CD4-positive, CD25-positive, alpha-beta regulatory T cell (primary cell): ENCODE measurements around the gene ZDHHC14. TPM values are rescaled to one million over a fixed set of nuclear protein-coding genes. Genes with fewer than 3 reads are reported as not detected.

Experiments used
- ATAC-seq, 2 donors: fragments of 150-1000 bp; cut with Tn5 transposase; one replicate each; pipeline ENCODE4 v1.10.0; 2021; ENCODE audit warnings: low read depth in 2 of 2, moderate number of reproducible peaks in 2 of 2, moderate library complexity in 1 of 2
- DNase-seq, 3 donors: peaks; one replicate each; pipeline versions ENCODE4 v3.0.0 to v3.0.0-alpha.2; 2012 to 2022; ENCODE audit warnings: mixed read lengths in 1 of 3
- H3K27ac ChIP-seq: one replicate; pipeline ENCODE4 v1.7.0; 2013; ENCODE audit warnings: mild to moderate bottlenecking, low read length; ENCODE audit not compliant: insufficient read depth, poor library complexity, severe bottlenecking
- H3K27me3 ChIP-seq: one replicate; pipeline ENCODE4 v1.7.0; 2013; ENCODE audit warnings: low read length; ENCODE audit not compliant: control insufficient read depth, insufficient read depth
- H3K36me3 ChIP-seq: one replicate; pipeline ENCODE4 v1.7.0; 2013; ENCODE audit warnings: mild to moderate bottlenecking, low read length, moderate library complexity; ENCODE audit not compliant: control insufficient read depth, insufficient read depth
- H3K4me1 ChIP-seq: 2 replicates; pipeline ENCODE4 v1.7.0; 2013; ENCODE audit warnings: mild to moderate bottlenecking, low read length; ENCODE audit not compliant: insufficient read depth, control insufficient read depth, poor library complexity, severe bottlenecking
- H3K4me3 ChIP-seq: one replicate; pipeline ENCODE4 v1.7.0; 2013; ENCODE audit warnings: low read depth, mild to moderate bottlenecking, low read length, moderate library complexity
- H3K9me3 ChIP-seq, 2 experiments: 1 replicate in 1 of 2; 2 replicates in 1 of 2; pipeline ENCODE4 v1.7.0; 2013; ENCODE audit warnings: low read length in 2 of 2, mild to moderate bottlenecking in 1 of 2, moderate library complexity in 1 of 2; ENCODE audit not compliant: control insufficient read depth in 2 of 2
- H3K27ac Mint-ChIP-seq, 3 donors: one replicate each; pipeline ENCODE4 v1.8.0; 2020 to 2022; ENCODE audit warnings: mild to moderate bottlenecking in 3 of 3, mixed read lengths in 3 of 3, moderate library complexity in 2 of 3
- H3K27me3 Mint-ChIP-seq: one replicate; pipeline ENCODE4 v1.8.0; 2022; ENCODE audit warnings: mild to moderate bottlenecking, mixed read lengths
- H3K36me3 Mint-ChIP-seq: one replicate; pipeline ENCODE4 v1.8.0; 2020; ENCODE audit warnings: mixed read lengths
- H3K4me1 Mint-ChIP-seq, 4 donors: one replicate each; pipeline ENCODE4 v1.8.0; 2020 to 2022; ENCODE audit warnings: mixed read lengths in 4 of 4, mild to moderate bottlenecking in 1 of 4
- H3K4me3 Mint-ChIP-seq, 4 donors: one replicate each; pipeline ENCODE4 v1.8.0; 2020 to 2022; ENCODE audit warnings: mild to moderate bottlenecking in 4 of 4, mixed read lengths in 4 of 4, moderate library complexity in 3 of 4
- H3K9me3 Mint-ChIP-seq, 7 donors: one replicate each; pipeline ENCODE4 v1.8.0; 2020 to 2022; ENCODE audit warnings: mixed read lengths in 7 of 7, mild to moderate bottlenecking in 3 of 7, moderate library complexity in 2 of 7
- polyA plus RNA-seq, 4 donors: library from polyadenylated mRNA; unstranded; fragments of 300-500 nt; fragmentation: Illumina TruSeq; gene quantifications; one replicate each; pipeline ENCODE4 v1.2.3, GENCODE V29; 2021
- total RNA-seq: library from RNA; stranded (reverse); gene quantifications from one replicate; pipeline ENCODE4 v1.2.3, GENCODE V29; 2022

ZDHHC14 gene
- total and polyA plus RNA-seq, 5 donors from 2014 or later = 0.29 to 4.2 (median 1.0) TPM

DNA sequence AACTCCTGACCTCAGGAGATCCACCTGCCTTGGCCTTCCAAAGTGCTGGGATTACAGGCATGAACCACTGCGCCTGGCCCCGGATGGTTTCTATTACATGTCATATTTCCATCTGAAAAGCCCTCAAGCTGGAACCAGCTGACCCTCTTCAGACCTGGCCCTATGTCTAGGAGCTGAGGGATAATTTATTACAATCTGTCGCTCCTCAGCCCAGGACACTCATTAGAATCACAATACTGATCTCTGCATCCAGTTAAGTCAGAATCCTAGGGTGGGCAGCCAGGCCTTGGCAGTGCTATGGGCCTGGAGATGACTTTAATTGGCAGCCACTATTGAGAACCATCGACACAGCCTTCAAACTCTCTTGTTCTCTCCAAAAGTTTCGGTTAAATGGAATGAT lies 279.4 kb downstream of the ZDHHC14 start:
- no peak for ATAC-seq
- H3K4me3 Mint-ChIP-seq = no peak overlapping the region
- Histone ChIP-seq H3K36me3 (no peaks in the 10 kb centered on the region), H3K9me3 (no peaks in the 10 kb centered on the region), H3K4me1 (no peaks in the 10 kb centered on the region), H3K27ac (no peak overlapping the region), H3K27me3 (no peaks in the 10 kb centered on the region), H3K4me3 (no peak overlapping the region)
- H3K27me3 Mint-ChIP-seq = peaks cover 10% of the 10 kb centered on the region
- no peaks in the 10 kb centered on the region for H3K4me1 Mint-ChIP-seq
- H3K9me3 Mint-ChIP-seq = no peaks in the 10 kb centered on the region
- DNase-seq = no peak
- no peak overlapping the region for H3K27ac Mint-ChIP-seq
- no peaks in the 10 kb centered on the region for H3K36me3 Mint-ChIP-seq

DNA sequence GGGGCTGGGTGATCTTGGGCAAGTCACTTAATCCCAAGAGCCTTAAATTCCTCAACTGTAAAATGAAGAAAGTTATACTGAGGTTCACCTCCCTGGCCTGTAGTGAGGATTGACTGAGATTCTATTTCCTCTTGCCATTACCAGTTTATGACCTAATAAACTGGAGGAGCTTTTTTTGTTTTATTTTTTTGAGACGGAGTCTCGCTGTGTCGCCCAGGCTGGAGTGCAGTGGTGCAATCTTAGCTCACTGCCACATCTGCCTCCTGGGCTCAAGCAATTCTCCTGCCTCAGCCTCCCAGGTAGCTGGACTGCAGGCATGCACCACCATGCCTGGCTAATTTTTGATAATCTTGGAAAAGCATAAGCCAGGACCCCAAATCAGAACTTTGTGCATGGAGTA lies 280.7 kb downstream of the ZDHHC14 start:
- ATAC-seq = no peak
- H3K27me3 Mint-ChIP-seq = peaks cover 12% of the 10 kb centered on the region
- no peaks in the 10 kb centered on the region for H3K36me3 Mint-ChIP-seq
- Histone ChIP-seq H3K4me3 (no peak overlapping the region), H3K9me3 (no peaks in the 10 kb centered on the region), H3K36me3 (no peaks in the 10 kb centered on the region), H3K27me3 (no peaks in the 10 kb centered on the region), H3K27ac (no peak overlapping the region), H3K4me1 (no peaks in the 10 kb centered on the region)
- no peak overlapping the region for H3K27ac Mint-ChIP-seq
- H3K9me3 Mint-ChIP-seq = no peaks in the 10 kb centered on the region
- no peak overlapping the region for H3K4me3 Mint-ChIP-seq
- no peak for DNase-seq
- no peaks in the 10 kb centered on the region for H3K4me1 Mint-ChIP-seq

DNA sequence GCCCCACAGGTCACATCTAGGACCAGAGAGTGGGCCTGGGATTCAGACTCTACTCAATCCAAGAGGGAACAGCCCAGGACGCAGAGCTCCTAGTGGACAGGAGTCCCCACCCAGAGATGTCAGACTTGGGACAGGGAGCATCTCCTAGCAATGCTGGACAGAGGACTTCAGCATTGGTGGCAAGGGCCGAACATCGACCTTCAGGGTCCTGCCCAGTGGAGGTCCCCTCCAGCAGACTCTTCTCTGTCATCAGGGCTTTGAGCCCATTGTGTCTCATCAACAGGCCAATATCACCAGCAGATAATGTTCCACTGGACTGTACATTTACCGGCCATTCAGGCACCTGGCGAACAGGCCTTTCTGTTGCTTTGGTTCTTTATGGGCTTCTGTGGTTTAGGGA lies 282.3 kb downstream of the ZDHHC14 start:
- Histone ChIP-seq H3K36me3 (no peaks in the 10 kb centered on the region), H3K27ac (no peak overlapping the region), H3K9me3 (no peaks in the 10 kb centered on the region), H3K4me1 (no peaks in the 10 kb centered on the region), H3K4me3 (no peak overlapping the region), H3K27me3 (no peaks in the 10 kb centered on the region)
- no peak for ATAC-seq
- H3K9me3 Mint-ChIP-seq = no peaks in the 10 kb centered on the region
- peak overlapping the region in 1 of 3 donors; percentile 30 for H3K27ac Mint-ChIP-seq
- DNase-seq = no peak
- no peak overlapping the region for H3K4me3 Mint-ChIP-seq
- H3K36me3 Mint-ChIP-seq = no peaks in the 10 kb centered on the region
- peaks cover 23% of the 10 kb centered on the region for H3K27me3 Mint-ChIP-seq
- H3K4me1 Mint-ChIP-seq = peaks cover 4 to 7% (median 5%) of the 10 kb centered on the region in 4 donors

DNA sequence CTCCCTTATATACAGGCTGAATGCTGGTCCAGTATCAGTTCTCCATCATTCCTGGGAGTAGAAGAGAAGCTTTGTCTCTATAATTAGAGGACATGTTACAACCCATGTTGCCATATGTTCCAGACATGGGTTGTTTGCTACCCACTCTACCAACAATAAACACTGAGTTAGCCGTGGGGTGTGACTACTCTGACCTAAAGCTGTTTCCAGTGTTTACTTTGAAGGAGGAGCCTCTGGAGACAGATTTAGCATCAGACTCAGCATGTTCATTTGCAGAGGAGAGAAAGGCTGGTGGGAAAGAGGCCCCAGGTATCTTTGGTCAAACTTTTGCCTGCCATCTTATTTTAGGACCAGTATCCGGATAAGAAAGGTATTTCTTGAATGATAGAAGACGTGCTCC lies 284.2 kb downstream of the ZDHHC14 start:
- Histone ChIP-seq H3K4me1 (no peaks in the 10 kb centered on the region), H3K9me3 (no peaks in the 10 kb centered on the region), H3K36me3 (no peaks in the 10 kb centered on the region), H3K27me3 (no peaks in the 10 kb centered on the region), H3K4me3 (no peak overlapping the region), H3K27ac (no peak overlapping the region)
- ATAC-seq = no peak
- no peaks in the 10 kb centered on the region for H3K36me3 Mint-ChIP-seq
- H3K9me3 Mint-ChIP-seq = no peaks in the 10 kb centered on the region
- no peak overlapping the region for H3K27ac Mint-ChIP-seq
- peaks cover 23% of the 10 kb centered on the region for H3K27me3 Mint-ChIP-seq
- peaks cover 4 to 10% (median 6%) of the 10 kb centered on the region in 4 donors for H3K4me1 Mint-ChIP-seq
- DNase-seq = no peak
- H3K4me3 Mint-ChIP-seq = no peak overlapping the region

DNA sequence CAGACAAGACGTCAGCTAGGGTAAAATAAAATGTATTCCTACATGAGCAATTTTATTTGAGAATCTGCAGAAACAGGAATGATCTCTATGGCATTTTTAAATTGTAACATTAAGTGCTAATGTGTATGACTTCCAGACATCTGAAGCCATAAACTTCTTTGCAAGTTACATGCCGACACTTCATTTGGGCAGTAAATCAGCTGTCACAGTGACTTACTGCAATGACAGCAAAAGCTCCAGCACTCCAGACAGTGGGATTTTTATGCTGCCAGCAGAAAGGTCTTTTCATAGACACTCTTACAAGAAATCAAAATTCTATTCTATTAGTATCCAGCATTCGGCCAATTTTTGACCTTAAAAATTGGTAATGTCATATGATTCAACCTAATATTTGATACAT lies 285.7 kb downstream of the ZDHHC14 start:
- Mint-ChIP-seq H3K27ac (no peak overlapping the region), H3K27me3 (peaks cover 23% of the 10 kb centered on the region)
- ATAC-seq = no peak

DNA sequence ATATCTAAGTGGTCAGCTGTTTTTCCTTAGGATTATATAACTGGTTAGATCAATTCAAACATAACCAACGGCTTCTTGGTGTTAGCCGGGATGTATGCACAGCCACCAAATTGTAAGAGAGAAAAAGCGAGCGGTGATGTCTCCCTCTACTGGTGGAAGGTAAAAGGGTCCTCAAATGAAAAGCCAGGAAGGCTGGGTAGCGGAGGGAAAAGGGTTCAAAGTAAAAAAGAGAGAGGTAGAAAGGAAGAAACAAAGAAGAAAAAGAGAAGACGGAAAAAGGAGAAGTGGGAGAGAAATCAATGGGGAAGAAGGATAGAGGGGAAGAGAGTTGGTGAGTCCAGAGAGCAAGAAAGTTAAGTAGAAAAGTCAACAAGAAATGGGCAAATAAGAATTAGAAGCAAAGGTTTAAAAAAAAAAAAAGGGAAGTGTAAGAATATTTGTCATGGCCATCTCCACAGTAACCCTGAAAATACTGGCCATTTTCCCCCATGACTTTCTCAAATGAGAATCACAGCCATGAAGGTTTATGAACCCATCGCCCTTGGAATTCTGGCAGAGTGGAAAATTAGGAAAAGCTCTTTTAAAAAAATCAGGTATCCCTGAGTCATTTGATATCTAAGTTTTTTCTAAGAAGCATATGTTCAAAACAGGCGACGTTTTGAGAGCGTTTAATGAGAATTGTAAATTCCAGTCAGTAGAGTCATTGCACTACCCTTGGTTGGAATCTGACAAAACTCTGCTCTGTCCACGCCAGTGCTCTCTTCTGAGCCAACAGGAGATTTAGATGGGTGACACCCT lies 286.4 kb downstream of the ZDHHC14 start:
- H3K27me3 Mint-ChIP-seq = peaks cover 23% of the 10 kb centered on the region
- H3K4me3 ChIP-seq = no peak overlapping the region
- H3K4me3 Mint-ChIP-seq = peak overlapping the region in 1 of 4 donors; percentile 19
- ATAC-seq (peak; percentile 37 to 59), DNase-seq (peak; percentile 16 to 68 (median 57))
- no peak overlapping the region for H3K27ac ChIP-seq
- no peaks in the 10 kb centered on the region for H3K36me3 Mint-ChIP-seq
- no peaks in the 10 kb centered on the region for H3K27me3 ChIP-seq
- H3K9me3 Mint-ChIP-seq = peaks cover 0 to 1% (median 0%) of the 10 kb centered on the region in 7 donors
- H3K9me3 ChIP-seq = no peaks in the 10 kb centered on the region
- peaks cover 4 to 10% (median 6%) of the 10 kb centered on the region in 4 donors for H3K4me1 Mint-ChIP-seq
- H3K4me1 ChIP-seq = no peaks in the 10 kb centered on the region
- H3K27ac Mint-ChIP-seq = peak overlapping the region in 2 of 3 donors; percentile 74 to 82
- no peaks in the 10 kb centered on the region for H3K36me3 ChIP-seq

More for the DNA sequence above, 285.7 kb downstream of the ZDHHC14 start:
- Mint-ChIP-seq H3K4me1 (peaks cover 4 to 10% (median 6%) of the 10 kb centered on the region in 4 donors), H3K36me3 (no peaks in the 10 kb centered on the region), H3K4me3 (peak overlapping the region in 1 of 4 donors; percentile 19), H3K9me3 (peaks cover 0 to 1% (median 0%) of the 10 kb centered on the region in 7 donors)
- Histone ChIP-seq H3K9me3 (no peaks in the 10 kb centered on the region), H3K36me3 (no peaks in the 10 kb centered on the region), H3K27me3 (no peaks in the 10 kb centered on the region), H3K27ac (no peak overlapping the region), H3K4me1 (no peaks in the 10 kb centered on the region), H3K4me3 (no peak overlapping the region)
- no peak for DNase-seq

DNA sequence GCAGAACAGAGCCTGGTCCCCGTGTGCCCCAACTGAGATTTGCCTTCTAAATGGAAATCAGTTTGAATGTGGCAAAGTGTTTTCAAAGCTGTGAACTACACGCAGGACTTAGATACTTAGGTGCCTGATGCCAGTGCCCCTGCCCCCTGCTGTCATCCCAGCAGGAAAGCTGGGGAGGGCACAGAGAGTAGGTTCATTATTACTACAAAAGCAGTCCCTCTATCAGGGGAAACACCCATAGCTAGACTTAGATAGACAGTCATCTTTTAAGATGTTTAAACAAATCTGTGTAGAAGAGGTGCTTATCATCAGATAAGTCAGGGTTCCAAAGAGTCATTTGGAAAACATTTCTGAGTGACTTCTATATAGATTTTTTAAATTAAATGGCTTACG lies 287.0 kb downstream of the ZDHHC14 start:
- Mint-ChIP-seq H3K4me1 (peaks cover 4 to 10% (median 6%) of the 10 kb centered on the region in 4 donors), H3K9me3 (peaks cover 0 to 1% (median 0%) of the 10 kb centered on the region in 7 donors), H3K27me3 (peaks cover 23% of the 10 kb centered on the region), H3K4me3 (no peak overlapping the region), H3K27ac (no peak overlapping the region), H3K36me3 (no peaks in the 10 kb centered on the region)
- DNase-seq (peak in 1 of 3 donors; percentile 13), ATAC-seq (no peak)
- no peak overlapping the region for H3K27ac ChIP-seq
- H3K4me1 ChIP-seq = no peaks in the 10 kb centered on the region
- no peaks in the 10 kb centered on the region for H3K27me3 ChIP-seq
- no peaks in the 10 kb centered on the region for H3K9me3 ChIP-seq
- no peak overlapping the region for H3K4me3 ChIP-seq
- H3K36me3 ChIP-seq = no peaks in the 10 kb centered on the region

DNA sequence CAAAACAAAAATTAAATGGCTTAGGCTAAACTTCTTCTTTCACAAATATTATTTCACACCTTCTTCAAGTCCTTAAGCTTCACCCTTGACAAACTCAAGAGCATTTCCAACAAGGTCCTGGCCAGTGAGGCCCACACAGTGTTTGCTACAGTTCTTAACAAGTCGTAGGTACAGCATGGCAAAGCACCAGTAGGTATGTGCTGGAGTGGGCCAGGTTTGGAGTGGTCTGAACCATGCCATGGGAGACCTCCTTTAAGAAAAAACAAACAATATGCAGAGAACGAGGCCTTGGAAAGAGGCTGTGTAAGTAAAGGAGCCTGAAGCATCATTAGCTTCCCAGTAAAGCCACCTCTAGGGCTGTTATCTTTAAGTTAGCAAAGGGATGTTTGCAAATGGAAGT lies 287.7 kb downstream of the ZDHHC14 start:
- Mint-ChIP-seq H3K4me3 (no peak overlapping the region), H3K9me3 (peaks cover 0 to 1% (median 0%) of the 10 kb centered on the region in 7 donors), H3K36me3 (no peaks in the 10 kb centered on the region), H3K27me3 (peaks cover 21% of the 10 kb centered on the region), H3K27ac (no peak overlapping the region), H3K4me1 (peaks cover 4 to 10% (median 6%) of the 10 kb centered on the region in 4 donors)
- no peak for ATAC-seq
- Histone ChIP-seq H3K9me3 (no peaks in the 10 kb centered on the region), H3K4me3 (no peak overlapping the region), H3K4me1 (no peaks in the 10 kb centered on the region), H3K27ac (no peak overlapping the region), H3K36me3 (no peaks in the 10 kb centered on the region), H3K27me3 (no peaks in the 10 kb centered on the region)
- DNase-seq = no peak
